Measurements from ENCODE around the gene ADAMTS1.

The ADAMTS1 gene

DNA sequence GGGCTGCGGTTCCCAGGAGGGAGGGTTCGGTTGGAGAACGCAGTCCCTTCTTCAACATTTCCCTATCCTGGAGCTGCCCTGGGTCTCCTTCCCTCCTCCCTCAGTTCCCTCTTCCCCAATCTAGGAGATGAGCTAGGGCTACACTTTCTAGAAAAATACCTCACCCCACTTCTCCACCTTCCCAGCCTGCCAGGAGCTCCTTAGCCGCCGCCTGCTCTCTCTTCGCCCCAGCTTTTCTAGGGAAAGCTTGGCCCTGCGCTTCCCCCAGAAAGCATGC, 488 bp upstream of the ADAMTS1 start:
- peaks cover 0 to 26% (median 0%) of the 10 kb centered on the region in 3 experiments for H3K27me3 ChIP-seq (ENCODE audit: control insufficient read depth in 3 of 3, insufficient read depth in 3 of 3, low read depth in 1 of 3, low read length in 3 of 3)
- H3K4ac ChIP-seq (ENCODE audit: low read length) = peak overlapping the region; percentile 29
- no peak overlapping the region for H3K14ac ChIP-seq (ENCODE audit: low read length)
- H2BK15ac ChIP-seq (ENCODE audit: low read length) = peak overlapping the region; percentile 71
- peak overlapping the region; percentile 86 for H3K4me2 ChIP-seq (ENCODE audit: insufficient read depth, low read length, poor library complexity, severe bottlenecking)
- peak overlapping the region; percentile 79 for H2AK5ac ChIP-seq (ENCODE audit: low read depth, low read length)
- H4K8ac ChIP-seq (ENCODE audit: low read depth, low read length) = no peak overlapping the region
- peaks cover 0 to 3% of the 10 kb centered on the region in 2 donors for H3K9me3 ChIP-seq (replicated peaks in 1 of 2; ENCODE audit: control insufficient read depth in 2 of 2, insufficient read depth in 1 of 2, low read depth in 1 of 2, low read length in 2 of 2)
- peak overlapping the region; percentile 75 for H3K9ac ChIP-seq (ENCODE audit: low read depth, low read length, poor library complexity)
- H2BK5ac ChIP-seq (ENCODE audit: low read length) = peak overlapping the region; percentile 98
- peak overlapping the region; percentile 97 for H3K18ac ChIP-seq (ENCODE audit: low read length)
- H4K91ac ChIP-seq (ENCODE audit: low read depth, low read length, poor library complexity) = no peak overlapping the region
- peaks cover 10 to 16% of the 10 kb centered on the region in 2 donors for H3K36me3 ChIP-seq (replicated peaks in 1 of 2; ENCODE audit: control insufficient read depth in 2 of 2, insufficient read depth in 2 of 2, low read length in 2 of 2)
- H3K4me3 ChIP-seq (ENCODE audit: low read length in 2 of 2) = peak overlapping the region; percentile 56 to 80
- no peak for DNase-seq (ENCODE audit: low spot score)
- no CpG with 5 or more reads among the region's 7 CpGs for WGBS, 2 donors (ENCODE audit: extremely low coverage in 2 of 2, insufficient read length in 2 of 2, insufficient replicate concordance in 1 of 2)
- no peaks in the 10 kb centered on the region for H3K79me1 ChIP-seq (ENCODE audit: low read depth, low read length)
- H2BK120ac ChIP-seq (ENCODE audit: low read depth, low read length) = no peak overlapping the region
- H3K23ac ChIP-seq (ENCODE audit: low read depth, low read length, poor library complexity) = no peak overlapping the region
- peaks cover 4 to 6% of the 10 kb centered on the region in 2 donors for H3K4me1 ChIP-seq (ENCODE audit: control insufficient read depth in 2 of 2, insufficient read depth in 1 of 2, low read depth in 1 of 2, low read length in 2 of 2)
- no peak overlapping the region for H2BK12ac ChIP-seq (ENCODE audit: low read length)
- peak overlapping the region; percentile 88 for H3K27ac ChIP-seq (replicated peaks; ENCODE audit: low read length)
- peak overlapping the region; percentile 96 for H2AFZ ChIP-seq (ENCODE audit: low read length)

DNA sequence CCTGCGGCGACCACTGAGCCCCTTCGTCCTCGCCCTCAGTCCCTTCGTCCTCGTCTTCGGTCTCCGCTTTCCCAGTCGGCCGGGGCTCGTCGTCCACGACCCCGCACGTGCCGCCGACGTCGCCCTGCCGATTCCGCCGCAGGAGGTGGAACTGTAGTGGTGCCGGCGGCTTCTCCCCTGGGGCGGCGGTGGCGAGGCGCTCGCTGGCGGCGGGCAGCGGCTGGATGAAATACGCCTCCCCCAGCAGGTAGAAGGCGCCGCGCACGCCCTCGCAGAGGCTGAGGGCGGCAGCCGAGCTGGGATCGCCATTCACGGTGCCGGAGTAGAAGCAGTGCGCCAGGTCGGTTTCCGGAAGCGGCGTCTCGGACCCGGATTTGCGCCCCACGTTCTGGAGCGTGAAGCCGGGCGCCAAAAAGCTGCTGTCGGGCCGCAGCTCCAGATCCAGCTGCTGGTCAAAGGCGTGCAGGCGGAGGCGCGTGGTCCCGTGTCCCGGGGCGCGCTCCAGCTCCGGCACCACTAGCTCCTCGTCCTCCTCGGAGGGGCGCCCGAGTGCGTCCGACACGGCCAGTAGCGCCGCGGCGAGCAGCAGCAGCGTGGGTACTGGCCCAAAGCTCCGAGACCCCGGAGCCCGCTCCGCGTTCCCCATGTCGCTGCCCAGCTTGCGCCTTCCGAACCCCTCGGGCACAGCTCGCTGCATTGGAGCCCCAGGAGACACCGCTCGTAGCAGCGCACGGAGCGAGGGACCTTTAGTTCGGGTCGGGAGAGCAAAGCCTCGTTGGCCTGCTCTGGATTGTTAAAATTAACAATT, 747 bp downstream of the ADAMTS1 start:
- Histone ChIP-seq H3K27ac (replicated peaks; ENCODE audit: low read length) (peak overlapping the region; percentile 87), H2AK5ac (ENCODE audit: low read depth, low read length) (peak overlapping the region; percentile 64), H3K36me3 (replicated peaks in 1 of 2; ENCODE audit: control insufficient read depth in 2 of 2, insufficient read depth in 2 of 2, low read length in 2 of 2) (peaks cover 19 to 29% of the 10 kb centered on the region in 2 donors)

DNA sequence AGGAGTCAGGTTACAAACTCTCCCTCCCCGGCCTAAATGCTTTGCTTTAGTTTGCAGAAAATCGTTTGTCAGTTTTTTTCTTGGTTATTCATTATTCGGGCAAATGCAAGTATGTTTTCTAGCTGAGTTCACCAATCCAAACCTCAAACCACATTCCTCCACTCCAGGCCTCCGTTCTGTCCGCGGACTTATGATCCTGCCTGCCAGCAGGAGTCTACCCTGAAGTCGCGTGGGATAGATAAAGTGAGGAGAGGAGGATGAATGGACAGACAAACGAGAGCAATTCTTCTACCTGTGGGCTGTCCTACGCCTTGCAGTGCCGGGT, 1.3 kb downstream of the ADAMTS1 start:
- no peak overlapping the region for H2BK12ac ChIP-seq (ENCODE audit: low read length)
- peak overlapping the region; percentile 95 for H3K9ac ChIP-seq (ENCODE audit: low read depth, low read length, poor library complexity)
- no peak overlapping the region for H2BK120ac ChIP-seq (ENCODE audit: low read depth, low read length)
- H3K4me1 ChIP-seq (ENCODE audit: control insufficient read depth in 2 of 2, insufficient read depth in 1 of 2, low read depth in 1 of 2, low read length in 2 of 2) = peaks cover 6% of the 10 kb centered on the region in 2 donors
- peaks cover 21 to 34% of the 10 kb centered on the region in 2 donors for H3K36me3 ChIP-seq (replicated peaks in 1 of 2; ENCODE audit: control insufficient read depth in 2 of 2, insufficient read depth in 2 of 2, low read length in 2 of 2)
- H3K9me3 ChIP-seq (replicated peaks in 1 of 2; ENCODE audit: control insufficient read depth in 2 of 2, insufficient read depth in 1 of 2, low read depth in 1 of 2, low read length in 2 of 2) = peaks cover 0 to 5% of the 10 kb centered on the region in 2 donors
- H3K27me3 ChIP-seq (ENCODE audit: control insufficient read depth in 3 of 3, insufficient read depth in 3 of 3, low read depth in 1 of 3, low read length in 3 of 3) = peaks cover 0 to 26% (median 0%) of the 10 kb centered on the region in 3 experiments
- no peak overlapping the region for H3K14ac ChIP-seq (ENCODE audit: low read length)
- H2AFZ ChIP-seq (ENCODE audit: low read length) = peak overlapping the region; percentile 96
- peak overlapping the region; percentile 8 for H3K23ac ChIP-seq (ENCODE audit: low read depth, low read length, poor library complexity)
- peak overlapping the region; percentile 86 for H3K4me2 ChIP-seq (ENCODE audit: insufficient read depth, low read length, poor library complexity, severe bottlenecking)
- H4K91ac ChIP-seq (ENCODE audit: low read depth, low read length, poor library complexity) = no peak overlapping the region
- H3K79me1 ChIP-seq (ENCODE audit: low read depth, low read length) = no peaks in the 10 kb centered on the region
- H2AK5ac ChIP-seq (ENCODE audit: low read depth, low read length) = no peak overlapping the region
- H3K4me3 ChIP-seq (ENCODE audit: low read length in 2 of 2) = peak overlapping the region; percentile 56 to 91
- no peak overlapping the region for H4K8ac ChIP-seq (ENCODE audit: low read depth, low read length)
- H2BK15ac ChIP-seq (ENCODE audit: low read length) = no peak overlapping the region
- peak overlapping the region; percentile 98 for H3K18ac ChIP-seq (ENCODE audit: low read length)
- H3K4ac ChIP-seq (ENCODE audit: low read length) = no peak overlapping the region
- DNase-seq (ENCODE audit: low spot score) = peak; percentile 35
- no peak overlapping the region for H2BK5ac ChIP-seq (ENCODE audit: low read length)
- H3K27ac ChIP-seq (replicated peaks; ENCODE audit: low read length) = peak overlapping the region; percentile 31
- WGBS, 2 donors (ENCODE audit: extremely low coverage in 2 of 2, insufficient read length in 2 of 2, insufficient replicate concordance in 1 of 2) = no CpG with 5 or more reads among the region's 11 CpGs

More for the DNA sequence above, 747 bp downstream of the ADAMTS1 start:
- Histone ChIP-seq H3K9me3 (replicated peaks in 1 of 2; ENCODE audit: control insufficient read depth in 2 of 2, insufficient read depth in 1 of 2, low read depth in 1 of 2, low read length in 2 of 2) (peaks cover 0 to 5% of the 10 kb centered on the region in 2 donors), H3K9ac (ENCODE audit: low read depth, low read length, poor library complexity) (peak overlapping the region; percentile 95), H4K8ac (ENCODE audit: low read depth, low read length) (no peak overlapping the region), H3K4me3 (ENCODE audit: low read length in 2 of 2) (peak overlapping the region; percentile 56 to 91), H3K4me1 (ENCODE audit: control insufficient read depth in 2 of 2, insufficient read depth in 1 of 2, low read depth in 1 of 2, low read length in 2 of 2) (peaks cover 6% of the 10 kb centered on the region in 2 donors), H3K23ac (ENCODE audit: low read depth, low read length, poor library complexity) (peak overlapping the region; percentile 45), H3K4me2 (ENCODE audit: insufficient read depth, low read length, poor library complexity, severe bottlenecking) (peak overlapping the region; percentile 86), H2BK120ac (ENCODE audit: low read depth, low read length) (no peak overlapping the region), H2BK5ac (ENCODE audit: low read length) (peak overlapping the region; percentile 98), H3K14ac (ENCODE audit: low read length) (peak overlapping the region; percentile 85), H3K18ac (ENCODE audit: low read length) (peak overlapping the region; percentile 98), H2BK15ac (ENCODE audit: low read length) (peak overlapping the region; percentile 28), H3K79me1 (ENCODE audit: low read depth, low read length) (no peaks in the 10 kb centered on the region), H3K4ac (ENCODE audit: low read length) (no peak overlapping the region), H2BK12ac (ENCODE audit: low read length) (no peak overlapping the region), H4K91ac (ENCODE audit: low read depth, low read length, poor library complexity) (peak overlapping the region; percentile 1), H3K27me3 (ENCODE audit: control insufficient read depth in 3 of 3, insufficient read depth in 3 of 3, low read depth in 1 of 3, low read length in 3 of 3) (peaks cover 0 to 26% (median 0%) of the 10 kb centered on the region in 3 experiments), H2AFZ (ENCODE audit: low read length) (peak overlapping the region; percentile 96)
- no CpG with 5 or more reads among the region's 96 CpGs for WGBS, 2 donors (ENCODE audit: extremely low coverage in 2 of 2, insufficient read length in 2 of 2, insufficient replicate concordance in 1 of 2)
- peak; percentile 44 for DNase-seq (ENCODE audit: low spot score)

All from neuronal stem cell (in vitro differentiated cells).